ENCODE results near the gene SMARCD3. TPM values are rescaled to one million over a fixed set of nuclear protein-coding genes. Genes with fewer than 3 reads are reported as not detected.

Gene SMARCD3
- total RNA-seq, 6 experiments from 2014 or later: 28.0 to 32.9 (median 31.2) TPM

DNA sequence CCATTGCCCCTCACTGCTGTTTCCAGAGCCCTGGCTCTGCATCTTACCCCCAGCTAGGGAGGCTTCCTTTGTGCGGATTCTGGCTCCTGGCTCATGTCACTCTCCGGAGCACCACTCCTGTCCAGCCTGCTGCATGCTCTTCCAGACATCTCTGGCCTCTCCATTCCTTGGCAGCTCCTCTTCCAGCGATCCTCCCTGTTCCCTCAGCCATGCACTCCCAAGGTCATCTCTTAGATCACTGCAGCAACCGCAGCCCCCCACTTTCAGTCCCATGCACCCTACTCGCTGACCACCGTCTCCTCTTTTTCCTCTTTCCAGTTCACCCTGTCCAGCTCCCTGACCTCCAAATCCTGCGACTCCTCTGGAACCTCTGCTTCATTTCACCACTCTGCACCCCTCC is 6.9 kb upstream of the SMARCD3 start:
- Mint-ChIP-seq H3K4me3 (no peak overlapping the region), H3K27me3 (ENCODE audit: insufficient read depth) (peaks cover 43% of the 10 kb centered on the region), H3K36me3 (ENCODE audit: low read depth) (0 out of 2 replicates have a peak, but pooled peaks cover 4% of the 10 kb centered on the region), H3K9me3 (no peaks in the 10 kb centered on the region; the same call in 1 of the 2 replicates), H3K27ac (no peak overlapping the region), H3K4me1 (ENCODE audit: low read depth) (peaks cover 21% of the 10 kb centered on the region)
- TF ChIP-seq, protein P1, sequence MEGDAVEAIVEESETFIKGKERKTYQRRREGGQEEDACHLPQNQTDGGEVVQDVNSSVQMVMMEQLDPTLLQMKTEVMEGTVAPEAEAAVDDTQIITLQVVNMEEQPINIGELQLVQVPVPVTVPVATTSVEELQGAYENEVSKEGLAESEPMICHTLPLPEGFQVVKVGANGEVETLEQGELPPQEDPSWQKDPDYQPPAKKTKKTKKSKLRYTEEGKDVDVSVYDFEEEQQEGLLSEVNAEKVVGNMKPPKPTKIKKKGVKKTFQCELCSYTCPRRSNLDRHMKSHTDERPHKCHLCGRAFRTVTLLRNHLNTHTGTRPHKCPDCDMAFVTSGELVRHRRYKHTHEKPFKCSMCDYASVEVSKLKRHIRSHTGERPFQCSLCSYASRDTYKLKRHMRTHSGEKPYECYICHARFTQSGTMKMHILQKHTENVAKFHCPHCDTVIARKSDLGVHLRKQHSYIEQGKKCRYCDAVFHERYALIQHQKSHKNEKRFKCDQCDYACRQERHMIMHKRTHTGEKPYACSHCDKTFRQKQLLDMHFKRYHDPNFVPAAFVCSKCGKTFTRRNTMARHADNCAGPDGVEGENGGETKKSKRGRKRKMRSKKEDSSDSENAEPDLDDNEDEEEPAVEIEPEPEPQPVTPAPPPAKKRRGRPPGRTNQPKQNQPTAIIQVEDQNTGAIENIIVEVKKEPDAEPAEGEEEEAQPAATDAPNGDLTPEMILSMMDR (IDR thresholded peaks at IDR 0.05): no peak
- DNase-seq: no peak

DNA sequence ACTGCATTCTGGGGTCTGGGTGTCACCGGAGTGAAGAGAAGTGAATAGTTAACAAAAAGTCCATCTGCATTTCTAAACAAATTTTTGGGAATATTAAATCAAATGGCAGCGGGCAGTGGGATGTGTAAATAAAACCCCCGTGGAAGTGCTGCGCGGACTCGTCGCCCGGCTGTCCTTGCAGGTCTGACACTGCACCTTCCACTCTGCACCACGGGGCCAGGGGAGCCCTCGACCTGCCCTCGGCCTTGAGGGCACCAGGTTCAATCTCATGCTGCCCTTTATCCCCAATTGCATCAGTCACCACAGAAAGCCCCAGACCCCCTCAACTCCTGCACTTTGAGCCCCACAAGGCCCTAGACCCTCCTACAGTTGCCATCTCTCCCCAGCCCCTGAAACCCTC is 6.4 kb upstream of the SMARCD3 start:
- no peak for DNase-seq
- Mint-ChIP-seq H3K9me3 (no peaks in the 10 kb centered on the region; the same call in 1 of the 2 replicates), H3K4me1 (ENCODE audit: low read depth) (peaks cover 26% of the 10 kb centered on the region), H3K27ac (no peak overlapping the region), H3K27me3 (ENCODE audit: insufficient read depth) (peaks cover 39% of the 10 kb centered on the region), H3K36me3 (ENCODE audit: low read depth) (0 out of 2 replicates have a peak, but pooled peaks cover 4% of the 10 kb centered on the region), H3K4me3 (no peak overlapping the region)
- TF ChIP-seq, protein P1 (IDR thresholded peaks at IDR 0.05): no peak

DNA sequence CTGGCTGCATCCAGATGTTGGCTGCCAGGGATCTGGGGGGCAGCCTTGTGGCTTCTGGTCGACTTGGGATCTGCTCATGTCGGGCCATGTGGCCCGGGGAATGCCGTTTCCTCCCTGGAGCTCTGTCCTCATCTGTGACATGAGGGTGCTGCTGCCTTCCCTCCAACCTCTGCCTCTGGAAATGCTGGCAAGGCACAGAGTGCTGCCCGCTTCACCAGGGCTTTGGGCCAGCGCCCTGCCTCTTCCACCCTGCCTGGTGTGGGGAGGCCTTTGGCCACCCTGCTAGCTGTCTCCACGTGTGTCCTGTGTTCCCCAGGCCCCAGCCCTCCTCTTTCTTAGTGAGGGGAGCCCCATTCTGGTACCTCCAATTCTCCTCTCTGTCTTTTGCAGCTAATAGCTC is 5.8 kb upstream of the SMARCD3 start:
- Mint-ChIP-seq H3K4me1 (ENCODE audit: low read depth) (peaks cover 30% of the 10 kb centered on the region), H3K27ac (no peak overlapping the region), H3K36me3 (ENCODE audit: low read depth) (0 out of 2 replicates have a peak, but pooled peaks cover 4% of the 10 kb centered on the region), H3K27me3 (ENCODE audit: insufficient read depth) (peaks cover 38% of the 10 kb centered on the region), H3K4me3 (no peak overlapping the region), H3K9me3 (no peaks in the 10 kb centered on the region; the same call in 1 of the 2 replicates)
- no peak for DNase-seq
- TF ChIP-seq, protein P1 (IDR thresholded peaks at IDR 0.05): no peak

DNA sequence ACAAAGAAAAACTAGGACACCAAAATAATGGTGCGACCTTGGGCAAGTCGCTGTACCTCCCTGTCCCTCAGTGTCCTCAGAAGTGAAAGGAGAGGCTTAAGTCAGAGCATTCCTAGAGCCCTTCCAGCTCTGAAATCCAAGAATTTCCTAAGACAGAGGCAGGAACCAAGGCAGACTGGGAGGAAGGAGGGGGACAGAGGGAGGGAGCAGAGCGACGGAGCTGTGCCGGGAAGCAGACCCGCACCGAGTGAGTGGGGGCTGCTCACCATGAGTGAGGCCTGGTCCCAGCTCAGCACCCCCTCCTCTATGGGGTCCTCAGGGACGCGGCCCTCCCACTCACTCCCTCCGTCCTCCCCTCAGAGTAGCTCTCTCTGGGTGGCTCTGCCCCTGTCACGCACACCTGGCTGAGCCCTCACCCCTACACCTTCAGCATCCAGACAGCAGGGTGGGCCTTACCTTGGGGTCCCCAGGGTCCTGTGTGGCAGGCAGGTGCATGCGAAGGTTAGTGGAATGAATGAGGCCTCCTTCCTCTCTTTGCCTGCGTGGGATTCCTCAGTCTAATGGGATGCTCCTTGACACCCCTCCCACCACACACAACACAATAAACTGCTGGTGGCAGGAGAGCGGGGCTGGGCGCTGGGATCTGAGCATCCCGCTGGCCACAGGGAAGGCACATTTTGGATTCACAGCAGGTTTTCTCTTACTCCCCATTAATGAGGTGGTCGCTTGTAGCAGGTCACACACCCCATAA is 4.6 kb upstream of the SMARCD3 start:
- no peak overlapping the region for H3K27ac Mint-ChIP-seq
- no peak for DNase-seq
- TF ChIP-seq, protein P1 (IDR thresholded peaks at IDR 0.05): no peak
- peaks cover 33% of the 10 kb centered on the region for H3K4me1 Mint-ChIP-seq (ENCODE audit: low read depth)
- H3K9me3 Mint-ChIP-seq: no peaks in the 10 kb centered on the region; the same call in 1 of the 2 replicates
- H3K27me3 Mint-ChIP-seq (ENCODE audit: insufficient read depth): peaks cover 29% of the 10 kb centered on the region
- 0 out of 2 replicates have a peak, but pooled peaks cover 4% of the 10 kb centered on the region for H3K36me3 Mint-ChIP-seq (ENCODE audit: low read depth)
- peak overlapping the region; percentile 91 for H3K4me3 Mint-ChIP-seq

DNA sequence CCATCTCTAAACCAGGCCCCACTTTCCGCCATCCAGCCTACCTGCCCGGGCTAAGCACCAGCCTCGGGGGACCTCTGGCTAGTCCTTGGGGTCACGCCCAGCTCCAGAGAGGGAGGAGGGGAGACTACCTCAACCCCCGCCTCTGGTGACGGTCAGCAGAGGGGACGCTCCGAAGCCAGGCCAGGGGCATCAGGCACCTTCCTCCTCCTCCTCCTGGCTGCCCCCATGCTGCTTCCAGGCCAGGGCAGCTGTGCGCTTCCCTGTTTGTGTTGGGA is 4.0 kb upstream of the SMARCD3 start:
- H3K27ac Mint-ChIP-seq: peak overlapping the region; percentile 91

More for the DNA sequence above, 4.0 kb upstream of the SMARCD3 start:
- TF ChIP-seq, protein P1 (IDR thresholded peaks at IDR 0.05): no peak
- H3K9me3 Mint-ChIP-seq: no peaks in the 10 kb centered on the region
- H3K4me3 Mint-ChIP-seq: peak overlapping the region; percentile 91
- no peak for DNase-seq
- peaks cover 37% of the 10 kb centered on the region for H3K4me1 Mint-ChIP-seq (ENCODE audit: low read depth)
- H3K36me3 Mint-ChIP-seq (ENCODE audit: low read depth): no peaks in the 10 kb centered on the region
- peaks cover 24% of the 10 kb centered on the region for H3K27me3 Mint-ChIP-seq (ENCODE audit: insufficient read depth)

Measured in HFFc6 (cell line).